IMR-90 (cell line): ENCODE measurements around the gene ANKRD26. TPM values are rescaled to one million over a fixed set of nuclear protein-coding genes. Genes with fewer than 3 reads are reported as not detected.
A peak's percentile ranks its signal among the peaks of the same experiment; 100 is the strongest.

ENCODE experiments used
- ATAC-seq: fragments of 200-7000 bp; cut with Tn5 transposase; 2 replicates; pipeline ENCODE4 v1.9.1; 2020; ENCODE audit warnings: low read depth, mild to moderate bottlenecking, moderate library complexity
- BruUV-seq: library from RNA; stranded (reverse); fragments of 400-500 nt; replicated peaks from 2 replicates; lab custom pipeline; 2021; lab: Mats Ljungman, UMichigan
- CTCF ChIA-PET: fragments of 300-600 bp; formaldehyde crosslinking; extraction: SDS; loops from one replicate; lab custom pipeline; 2021; ENCODE audit warnings: antibody characterized with exemption; lab: Yijun Ruan, JAX
- POLR2A ChIA-PET: fragments of 300-600 bp; sonication (Branson Sonifier 250); formaldehyde crosslinking; loops from one replicate; lab custom pipeline; 2022; ENCODE audit warnings: antibody characterized with exemption; ENCODE audit not compliant: unreplicated experiment; lab: Charles Lee
- DNase-seq: peaks from one replicate; pipeline ENCODE4 v3.0.0; 2013
- H2AFZ ChIP-seq: replicated peaks from 2 replicates; pipeline ENCODE3; 2013; ENCODE audit warnings: low read length, mild to moderate bottlenecking; ENCODE audit not compliant: poor library complexity
- H2AK5ac ChIP-seq: 2 replicates; pipeline ENCODE4 v1.6.1; 2013; ENCODE audit warnings: low read depth, low read length, inconsistent platforms
- H2AK9ac ChIP-seq: replicated peaks from 2 replicates; pipeline ENCODE3; 2013; ENCODE audit warnings: mild to moderate bottlenecking, low read depth, low read length, moderate library complexity; ENCODE audit not compliant: poor library complexity
- H2BK120ac ChIP-seq: 2 replicates; pipeline ENCODE4 v1.6.1; 2013; ENCODE audit warnings: low read depth, low read length, inconsistent platforms
- H2BK15ac ChIP-seq: 3 replicates; pipeline ENCODE4 v1.6.1; 2013; ENCODE audit warnings: low read depth, low read length, inconsistent platforms
- H2BK20ac ChIP-seq: 2 replicates; pipeline ENCODE4 v1.6.1; 2013; ENCODE audit warnings: low read depth, mild to moderate bottlenecking, inconsistent platforms, low read length, moderate library complexity
- H2BK5ac ChIP-seq: 2 replicates; pipeline ENCODE4 v1.6.1; 2013; ENCODE audit warnings: mild to moderate bottlenecking, low read depth, low read length, inconsistent platforms; ENCODE audit not compliant: poor library complexity, severe bottlenecking
- H3K14ac ChIP-seq: replicated peaks from 2 replicates; pipeline ENCODE4 v1.6.1; 2013; ENCODE audit warnings: low read depth, low read length, inconsistent platforms
- H3K18ac ChIP-seq: 2 replicates; pipeline ENCODE4 v1.6.1; 2013; ENCODE audit warnings: low read depth, low read length, control low read depth
- H3K23ac ChIP-seq: 2 replicates; pipeline ENCODE4 v1.6.1; 2013; ENCODE audit warnings: low read depth, low read length, inconsistent platforms
- H3K27ac ChIP-seq: 2 replicates; pipeline ENCODE4 v1.5.1; 2013; ENCODE audit warnings: mild to moderate bottlenecking, control low read depth, low read length; ENCODE audit not compliant: insufficient read depth
- H3K27me3 ChIP-seq: 2 replicates; pipeline ENCODE4 v1.6.1; 2013; ENCODE audit warnings: low read length; ENCODE audit not compliant: control insufficient read depth, insufficient read depth
- H3K36me3 ChIP-seq: 2 replicates; pipeline ENCODE4 v1.6.1; 2013; ENCODE audit warnings: low read length, mixed read lengths; ENCODE audit not compliant: control insufficient read depth, insufficient read depth
- H3K4ac ChIP-seq: 2 replicates; pipeline ENCODE4 v1.6.1; 2013; ENCODE audit warnings: low read depth, low read length, inconsistent platforms
- H3K4me1 ChIP-seq: 2 replicates; pipeline ENCODE4 v1.6.1; 2013; ENCODE audit warnings: low read length, mixed read lengths; ENCODE audit not compliant: control insufficient read depth, insufficient read depth
- H3K4me2 ChIP-seq: 2 replicates; pipeline ENCODE4 v1.6.1; 2013; ENCODE audit warnings: low read depth, mild to moderate bottlenecking, control low read depth, low read length, moderate library complexity
- H3K4me3 ChIP-seq: 2 replicates; pipeline ENCODE4 v1.5.1; 2013; ENCODE audit warnings: low read depth, mild to moderate bottlenecking, control low read depth, low read length, moderate library complexity; ENCODE audit not compliant: insufficient read depth
- H3K56ac ChIP-seq: 2 replicates; pipeline ENCODE4 v1.6.1; 2013; ENCODE audit warnings: low read length, inconsistent platforms; ENCODE audit not compliant: insufficient read depth; ENCODE audit errors: extremely low read depth
- H3K79me1 ChIP-seq, 2 experiments: 2 replicates each; pipeline ENCODE4 v1.6.1; 2013; ENCODE audit warnings: low read length in 2 of 2, inconsistent platforms in 1 of 2, low read depth in 1 of 2
- H3K9ac ChIP-seq: 2 replicates; pipeline ENCODE4 v1.6.1; 2013; ENCODE audit warnings: low read depth, low read length, control low read depth
- H3K9me1 ChIP-seq: 2 replicates; pipeline ENCODE4 v1.6.1; 2013; ENCODE audit warnings: low read length, inconsistent platforms; ENCODE audit not compliant: insufficient read depth
- H3K9me3 ChIP-seq: 2 replicates; pipeline ENCODE4 v1.6.1; 2013; ENCODE audit warnings: low read length; ENCODE audit not compliant: control insufficient read depth, insufficient read depth
- H4K20me1 ChIP-seq: 2 replicates; pipeline ENCODE4 v1.6.1; 2013; ENCODE audit warnings: low read length, inconsistent platforms; ENCODE audit not compliant: insufficient read depth
- H4K5ac ChIP-seq: 2 replicates; pipeline ENCODE4 v1.6.1; 2013; ENCODE audit warnings: mild to moderate bottlenecking, low read depth, low read length, control low read depth
- H4K8ac ChIP-seq, 2 experiments: 2 replicates each; pipeline ENCODE4 v1.6.1; 2013; ENCODE audit warnings: low read depth in 2 of 2, low read length in 2 of 2, control low read depth in 1 of 2, inconsistent platforms in 1 of 2
- H4K91ac ChIP-seq: 2 replicates; pipeline ENCODE4 v1.6.1; 2013; ENCODE audit warnings: low read depth, low read length, inconsistent platforms; ENCODE audit not compliant: insufficient read depth
- BHLHE40 ChIP-seq: fragments of 150-350 bp; IDR thresholded peaks from 2 replicates; pipeline ENCODE4 v1.6.1; 2016; ENCODE audit warnings: mild to moderate bottlenecking, low read depth, low read length
- CEBPB ChIP-seq: IDR thresholded peaks from 2 replicates; pipeline ENCODE4 v1.6.1; 2012; ENCODE audit warnings: low read depth, low read length, improper control_type of control experiment
- CHD1 ChIP-seq: IDR thresholded peaks from 2 replicates; pipeline ENCODE4 v1.6.1; 2012; ENCODE audit warnings: low read depth, low read length, improper control_type of control experiment
- CTCF ChIP-seq: conservative IDR thresholded peaks from 2 replicates; pipeline ENCODE4 v1.5.1; 2012; ENCODE audit warnings: mild to moderate bottlenecking, low read depth, low read length, improper control_type of control experiment
- ELK1 ChIP-seq: fragments of 150-350 bp; IDR thresholded peaks from 2 replicates; pipeline ENCODE4 v1.6.1; 2016; ENCODE audit warnings: low read depth, mild to moderate bottlenecking, low read length, moderate library complexity, borderline replicate concordance
- FOS ChIP-seq: fragments of 150-350 bp; IDR thresholded peaks from 2 replicates; pipeline ENCODE4 v1.6.1; 2016; ENCODE audit warnings: low read depth, low read length
- MAFK ChIP-seq: IDR thresholded peaks from 2 replicates; pipeline ENCODE4 v1.6.1; 2012; ENCODE audit warnings: low read depth, low read length, improper control_type of control experiment
- MAZ ChIP-seq: IDR thresholded peaks from 2 replicates; pipeline ENCODE4 v1.6.1; 2012; ENCODE audit warnings: low read depth, mild to moderate bottlenecking, low read length, improper control_type of control experiment, moderate library complexity, borderline replicate concordance
- MXI1 ChIP-seq: IDR thresholded peaks from 2 replicates; pipeline ENCODE4 v1.6.1; 2012; ENCODE audit warnings: low read depth, mild to moderate bottlenecking, low read length, moderate library complexity, borderline replicate concordance
- NFE2L2 ChIP-seq: fragments of 150-350 bp; IDR thresholded peaks from 2 replicates; pipeline ENCODE4 v1.6.1; 2016; ENCODE audit warnings: low read depth, mild to moderate bottlenecking, low read length
- RAD21 ChIP-seq: IDR thresholded peaks from 2 replicates; pipeline ENCODE4 v1.6.1; 2012; ENCODE audit warnings: low read length, improper control_type of control experiment
- RCOR1 ChIP-seq: IDR thresholded peaks from 2 replicates; pipeline ENCODE4 v1.6.1; 2012; ENCODE audit warnings: mild to moderate bottlenecking, low read length, improper control_type of control experiment; ENCODE audit not compliant: insufficient replicate concordance
- SMC3 ChIP-seq: fragments of 150-350 bp; IDR thresholded peaks from 2 replicates; pipeline ENCODE4 v1.6.1; 2016; ENCODE audit warnings: low read depth, mild to moderate bottlenecking, antibody characterized with exemption, low read length, moderate library complexity
- USF2 ChIP-seq: fragments of 150-350 bp; IDR thresholded peaks from 2 replicates; pipeline ENCODE4 v1.6.1; 2017; ENCODE audit warnings: mild to moderate bottlenecking, antibody characterized with exemption, low read length, low read depth
- WGBS, 2 experiments: methylation state at CpG; one replicate each; pipeline versions ENCODE4 v1.1.5 to v1.1.7; 2013; ENCODE audit warnings: missing lambda C conversion rate in 2 of 2; ENCODE audit not compliant: insufficient read length in 1 of 2; ENCODE audit errors: extremely low coverage in 2 of 2; 5-methylcytosine and 5-hydroxymethylcytosine counted together
- dilution Hi-C: fragments of 300-500 bp; cut with HindIII; formaldehyde crosslinking; loops from one replicate; pipeline ENCODE4 v1.14.3; 2018; ENCODE audit warnings: low sequenced_read_pairs; ENCODE audit not compliant: unreplicated experiment
- in situ Hi-C: fragments of 300-500 bp; cut with MboI; formaldehyde crosslinking; loops from 3 replicates; pipeline ENCODE4 v1.14.3; 2019; ENCODE audit warnings: low sequenced_read_pairs, inconsistent platforms, mixed read lengths
- intact Hi-C: fragments of 100-400 bp; cut with micrococcal nuclease; formaldehyde crosslinking; loops from 2 replicates; pipeline ENCODE4 v1.10.0; 2022
- polyA plus RNA-seq, 3 experiments: library from polyadenylated mRNA; depleted of rRNA; stranded (reverse); fragments of >200 nt; gene quantifications; 2 replicates each; pipeline ENCODE4 v1.2.3, GENCODE V29; 2012; ENCODE audit warnings: low replicate concordance in 1 of 3
- total RNA-seq: library from RNA; depleted of rRNA; stranded (reverse); fragments of >200 nt; gene quantifications from 2 replicates; pipeline ENCODE4 v1.2.3, GENCODE V29; 2012

ANKRD26 gene
- total and polyA plus RNA-seq, 2 of the 4 experiments (the other 2 are of a cell fraction), result 1.3 to 4.8 TPM

- H4K5ac ChIP-seq, result peak overlapping the region; percentile 51
- H2AK9ac ChIP-seq, result peak overlapping the region; percentile 23
- peaks cover 5% of the 10 kb centered on the region; the same call in 1 of the 2 replicates for H3K9me1 ChIP-seq
- no peak for DNase-seq
- in situ Hi-C loops, result no loop called here
- no TSS peak for BruUV-seq
- CTCF ChIA-PET, result interaction anchor here (0.6 kb wide), 1 partner anchor 87 kb away, joined by 8 read pairs; no protein-coding TSS in a partner anchor
- peak overlapping the region; percentile 59 for H3K56ac ChIP-seq
- H3K18ac ChIP-seq, result no peak overlapping the region
- peak overlapping the region; percentile 35 for H2BK5ac ChIP-seq
- POLR2A ChIA-PET, result interaction anchor here (0.8 kb wide), 1 partner anchor 63 kb away, joined by 10 read pairs; no protein-coding TSS in a partner anchor
- H3K27ac ChIP-seq, result peak overlapping the region; percentile 31
- H3K4me1 ChIP-seq, result no peaks in the 10 kb centered on the region
- no peak overlapping the region for H4K91ac ChIP-seq
- peak; percentile 12 for ATAC-seq
- 0 out of 2 replicates have a peak overlapping the region, but pooled peaks have one; percentile 10 for H2BK120ac ChIP-seq
- WGBS, 2 experiments, result 66% methylated on average over 4 of the region's 14 CpGs; no CpG with 5 or more reads in 1 of the 2 experiments
- peak overlapping the region; percentile 58 for H3K4ac ChIP-seq
- H3K23ac ChIP-seq, result peak overlapping the region; percentile 29; the same call in 1 of the 2 replicates
- dilution Hi-C loops, result no loop called here
- H4K20me1 ChIP-seq, result no peaks in the 10 kb centered on the region
- H3K4me2 ChIP-seq, result peak overlapping the region; percentile 81
- H2AFZ ChIP-seq, result peak overlapping the region; percentile 93
- H3K36me3 ChIP-seq, result peaks cover 5% of the 10 kb centered on the region; the same call in 1 of the 2 replicates
- peak overlapping the region; percentile 66 for H3K9ac ChIP-seq
- intact Hi-C loops, result loop anchor here (1.0 kb wide), 1 partner anchor 210 kb away; no protein-coding TSS in a partner anchor
- peak overlapping the region; percentile 74 to 96 for H4K8ac ChIP-seq
- H2AK5ac ChIP-seq, result no peak overlapping the region
- H3K14ac ChIP-seq, result peak overlapping the region; percentile 77; the same call in 1 of the 2 replicates
- H3K4me3 ChIP-seq, result peak overlapping the region; percentile 48
- no peaks in the 10 kb centered on the region for H3K9me3 ChIP-seq
- H2BK15ac ChIP-seq, result no peak overlapping the region
- H3K79me1 ChIP-seq, result peaks cover 5 to 8% of the 10 kb centered on the region in 2 experiments; a peak in 2 of 4 replicates
- H2BK20ac ChIP-seq, result no peak overlapping the region
- H3K27me3 ChIP-seq, result no peaks in the 10 kb centered on the region
- TF ChIP-seq USF2 (no peak), RAD21 (no peak), NFE2L2 (no peak), BHLHE40 (no peak), MAZ (no peak), SMC3 (no peak), RCOR1 (no peak), MXI1 (no peak), CEBPB (no peak), ELK1 (no peak), CHD1 (no peak), FOS (no peak), CTCF (no peak), MAFK (no peak)
Measured at GRCh38 chr10:27100813-27101347, 586 bp upstream of the ANKRD26 start.
